NK-92 (cell line): ENCODE data around the gene HSD17B10.
"Not testable (repeated sequence)": the region's sequence is repeated elsewhere in the genome, so short reads cannot be mapped to it uniquely, and the experiment has no call there.

Source experiments
- DNase-seq: peaks from one replicate; lab custom pipeline; 2025; ENCODE audit not compliant: unreplicated experiment; lab: John Stamatoyannopoulos, UW

HSD17B10 gene

GRCh38 chrX:53438174-53438831, 4.1 kb upstream of the HSD17B10 start:
- no peak for DNase-seq

- no peak for DNase-seq
Measured at GRCh38 chrX:53437206-53437605, 3.0 kb upstream of the HSD17B10 start.

- DNase-seq = no peak
Measured at GRCh38 chrX:53435997-53436396, 1.8 kb upstream of the HSD17B10 start.

- DNase-seq = no peak
Measured at GRCh38 chrX:53430231-53430630, 3.9 kb downstream of the HSD17B10 start.

GRCh38 chrX:53429755-53430154, 4.4 kb downstream of the HSD17B10 start:
- no peak for DNase-seq

- DNase-seq = no peak
Measured at GRCh38 chrX:53422861-53423306, 11.3 kb downstream of the HSD17B10 start, which contains the start of gene RIBC1. TSS of gene RIBC1 (plus strand) at chrX:53422873. CDS start at chrX:53426277, 3,404 bp downstream.

GRCh38 chrX:53422086-53422860, 11.9 kb downstream of the HSD17B10 start, which contains the start of gene SMC1A:
TSS of gene SMC1A (minus strand) at chrX:53422654. CDS start at chrX:53422600, 54 bp downstream.
- DNase-seq = peak; percentile 65

GRCh38 chrX:53421772-53422085, 12.4 kb downstream of the HSD17B10 start:
- DNase-seq = no peak

GRCh38 chrX:53421125-53421524, 13.0 kb downstream of the HSD17B10 start:
- DNase-seq = no peak

- DNase-seq = not testable (repeated sequence)
Measured at GRCh38 chrX:53420351-53420750, 13.8 kb downstream of the HSD17B10 start.

- no peak for DNase-seq
Measured at GRCh38 chrX:53412446-53412845, 21.7 kb downstream of the HSD17B10 start.

GRCh38 chrX:53403535-53403934, 30.6 kb downstream of the HSD17B10 start:
- DNase-seq = no peak

- DNase-seq = no peak
Measured at GRCh38 chrX:53398216-53398615, 36.0 kb downstream of the HSD17B10 start.

GRCh38 chrX:53395605-53396298, 38.4 kb downstream of the HSD17B10 start:
- no peak for DNase-seq

- no peak for DNase-seq
Measured at GRCh38 chrX:53383376-53384076, 50.6 kb downstream of the HSD17B10 start.
